MCF 10A (cell line): Measurements from ENCODE around the gene BICDL2. TPM values are rescaled to one million over a fixed set of nuclear protein-coding genes. Genes with fewer than 3 reads are reported as not detected.

Source experiments
- BruUV-seq: library from RNA; stranded (reverse); fragments of 400-500 nt; replicated peaks from 2 replicates; lab custom pipeline; 2021; lab: Mats Ljungman, UMichigan
- CTCF ChIA-PET: fragments of 300-600 bp; sonication (Branson Sonifier 250); formaldehyde crosslinking; extraction: SDS; loops from one replicate; lab custom pipeline; 2021; ENCODE audit warnings: antibody characterized with exemption, inconsistent platforms; lab: Yijun Ruan, JAX
- POLR2A ChIA-PET: fragments of 300-600, 350-650 bp; sonication (Branson Sonifier 250); formaldehyde crosslinking; extraction: SDS; loops from one replicate; lab custom pipeline; 2020; ENCODE audit warnings: antibody characterized with exemption, inconsistent platforms; lab: Yijun Ruan, JAX
- DNase-seq: peaks from one replicate; pipeline ENCODE4 v3.0.0-alpha.2; 2018; ENCODE audit not compliant: unreplicated experiment
- H3K27ac Mint-ChIP-seq: one replicate; pipeline ENCODE4 v1.8.0; 2022; ENCODE audit warnings: mild to moderate bottlenecking, low read depth, mixed read lengths; ENCODE audit not compliant: unreplicated experiment
- H3K27me3 Mint-ChIP-seq: one replicate; pipeline ENCODE4 v1.8.0; 2022; ENCODE audit warnings: mixed read lengths; ENCODE audit not compliant: insufficient read depth, unreplicated experiment
- H3K36me3 Mint-ChIP-seq: one replicate; pipeline ENCODE4 v1.8.0; 2022; ENCODE audit warnings: mild to moderate bottlenecking, moderate library complexity, mixed read lengths; ENCODE audit not compliant: insufficient read depth, unreplicated experiment
- H3K4me1 Mint-ChIP-seq: one replicate; pipeline ENCODE4 v1.8.0; 2022; ENCODE audit warnings: mixed read lengths; ENCODE audit not compliant: insufficient read depth, unreplicated experiment
- H3K4me3 Mint-ChIP-seq: one replicate; pipeline ENCODE4 v1.8.0; 2022; ENCODE audit warnings: mild to moderate bottlenecking, moderate library complexity, mixed read lengths; ENCODE audit not compliant: unreplicated experiment
- H3K9me3 Mint-ChIP-seq: one replicate; pipeline ENCODE4 v1.8.0; 2022; ENCODE audit warnings: mixed read lengths; ENCODE audit not compliant: unreplicated experiment
- intact Hi-C: fragments of 100-400 bp; cut with micrococcal nuclease; formaldehyde crosslinking; loops from 2 replicates; pipeline ENCODE4 v1.14.1; 2022
- total RNA-seq: library from RNA; stranded (reverse); gene quantifications from 2 replicates; pipeline ENCODE4 v1.2.3, GENCODE V29; 2022
- TF ChIP-seq, protein P1 (sequence below): fragments of 200-600 bp; IDR thresholded peaks from one replicate; pipeline ENCODE4 v1.8.0; 2022; ENCODE audit warnings: antibody characterized with exemption, mild to moderate bottlenecking; ENCODE audit not compliant: unreplicated experiment

Gene BICDL2
- total RNA-seq, 1 experiment from 2014 or later, result 0.23 TPM

- Mint-ChIP-seq H3K27ac (no peak overlapping the region), H3K4me1 (peaks cover 6% of the 10 kb centered on the region), H3K9me3 (no peaks in the 10 kb centered on the region), H3K27me3 (no peaks in the 10 kb centered on the region), H3K36me3 (no peaks in the 10 kb centered on the region), H3K4me3 (no peak overlapping the region)
- ChIA-PET CTCF (interaction anchor here (0.7 to 1.5 kb wide), 4 partner anchors 11 to 60 kb away, joined by 3 to 5 read pairs (median 3); no protein-coding TSS in a partner anchor), POLR2A (interaction anchor here (1.4 kb wide), 1 partner anchor 24 kb away, joined by 4 read pairs; the partner anchor contains the start of gene TNFRSF12A)
- intact Hi-C loops, result no loop called here
- no TSS peak for BruUV-seq
- TF ChIP-seq, protein P1, sequence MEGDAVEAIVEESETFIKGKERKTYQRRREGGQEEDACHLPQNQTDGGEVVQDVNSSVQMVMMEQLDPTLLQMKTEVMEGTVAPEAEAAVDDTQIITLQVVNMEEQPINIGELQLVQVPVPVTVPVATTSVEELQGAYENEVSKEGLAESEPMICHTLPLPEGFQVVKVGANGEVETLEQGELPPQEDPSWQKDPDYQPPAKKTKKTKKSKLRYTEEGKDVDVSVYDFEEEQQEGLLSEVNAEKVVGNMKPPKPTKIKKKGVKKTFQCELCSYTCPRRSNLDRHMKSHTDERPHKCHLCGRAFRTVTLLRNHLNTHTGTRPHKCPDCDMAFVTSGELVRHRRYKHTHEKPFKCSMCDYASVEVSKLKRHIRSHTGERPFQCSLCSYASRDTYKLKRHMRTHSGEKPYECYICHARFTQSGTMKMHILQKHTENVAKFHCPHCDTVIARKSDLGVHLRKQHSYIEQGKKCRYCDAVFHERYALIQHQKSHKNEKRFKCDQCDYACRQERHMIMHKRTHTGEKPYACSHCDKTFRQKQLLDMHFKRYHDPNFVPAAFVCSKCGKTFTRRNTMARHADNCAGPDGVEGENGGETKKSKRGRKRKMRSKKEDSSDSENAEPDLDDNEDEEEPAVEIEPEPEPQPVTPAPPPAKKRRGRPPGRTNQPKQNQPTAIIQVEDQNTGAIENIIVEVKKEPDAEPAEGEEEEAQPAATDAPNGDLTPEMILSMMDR, result no peak
- DNase-seq, result no peak
Observed at GRCh38 chr16:2996298-2996697, 40.4 kb downstream of the BICDL2 start.

- H3K36me3 Mint-ChIP-seq, result no peaks in the 10 kb centered on the region
- intact Hi-C loops, result no loop called here
- no peaks in the 10 kb centered on the region for H3K9me3 Mint-ChIP-seq
- H3K4me1 Mint-ChIP-seq, result peaks cover 6% of the 10 kb centered on the region
- ChIA-PET CTCF (interaction anchor here (0.6 to 0.7 kb wide), 3 partner anchors 11 to 1236 kb away, joined by 5 to 6 read pairs (median 6); no protein-coding TSS in a partner anchor), POLR2A (interaction anchor here (1.5 to 2.4 kb wide), 2 partner anchors 11 to 28 kb away, joined by 4 to 12 read pairs; partner anchors contain the start of gene TNFRSF12A)
- TF ChIP-seq, protein P1, result no peak
- H3K27ac Mint-ChIP-seq, result no peak overlapping the region
- H3K4me3 Mint-ChIP-seq, result no peak overlapping the region
- no peaks in the 10 kb centered on the region for H3K27me3 Mint-ChIP-seq
- no TSS peak for BruUV-seq
- DNase-seq, result peak; percentile 83
Observed at GRCh38 chr16:2992383-2993081, 44.2 kb downstream of the BICDL2 start.

GRCh38 chr16:2991566-2992261, 45.0 kb downstream of the BICDL2 start:
- CTCF ChIA-PET, result interaction anchor here (0.6 to 0.7 kb wide), 3 partner anchors 40 to 1236 kb away, joined by 3 to 6 read pairs (median 6); no protein-coding TSS in a partner anchor
- Mint-ChIP-seq H3K9me3 (no peaks in the 10 kb centered on the region), H3K4me1 (peaks cover 6% of the 10 kb centered on the region), H3K36me3 (no peaks in the 10 kb centered on the region), H3K27ac (no peak overlapping the region), H3K4me3 (no peak overlapping the region), H3K27me3 (no peaks in the 10 kb centered on the region)
- intact Hi-C loops, result no loop called here
- DNase-seq, result peak; percentile 6
- TF ChIP-seq, protein P1, result no peak
- POLR2A ChIA-PET, result interaction anchor here (1.2 to 2.4 kb wide), 3 partner anchors 12 to 29 kb away, joined by 4 to 12 read pairs (median 5); partner anchors contain the start of gene TNFRSF12A
- BruUV-seq, result no TSS peak

DNA sequence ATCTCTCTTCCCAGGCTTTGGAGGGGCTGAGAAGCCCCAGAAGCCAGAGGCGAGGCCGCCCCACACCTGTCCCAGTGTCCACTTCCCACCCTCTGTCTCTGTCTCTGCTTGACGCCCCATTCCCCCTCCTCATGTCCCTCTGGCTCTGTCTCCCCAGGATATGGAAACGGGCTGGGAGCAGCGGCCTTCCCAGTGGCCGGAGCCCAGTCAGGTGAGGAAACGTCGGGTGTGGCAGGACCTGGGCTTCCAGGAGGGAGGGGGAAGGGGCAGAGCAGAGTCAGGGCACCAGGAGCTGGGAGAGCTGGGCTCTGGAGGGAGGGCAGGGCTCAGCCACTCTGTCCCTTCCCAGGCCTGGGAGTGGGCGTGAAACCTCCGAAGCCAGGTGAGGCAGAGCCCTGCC, 45.9 kb downstream of the BICDL2 start:
- ChIA-PET CTCF (interaction anchor here (0.7 to 0.9 kb wide), 2 partner anchors 13 to 58 kb away, joined by 3 to 7 read pairs; no protein-coding TSS in a partner anchor), POLR2A (interaction anchor here (1.2 to 2.4 kb wide), 3 partner anchors 13 to 30 kb away, joined by 4 to 12 read pairs (median 5); partner anchors contain the start of gene TNFRSF12A)
- BruUV-seq, result no TSS peak
- TF ChIP-seq, protein P1, result no peak
- peak; percentile 56 for DNase-seq
- Mint-ChIP-seq H3K27me3 (no peaks in the 10 kb centered on the region), H3K36me3 (no peaks in the 10 kb centered on the region), H3K4me3 (no peak overlapping the region), H3K27ac (no peak overlapping the region), H3K9me3 (no peaks in the 10 kb centered on the region), H3K4me1 (peaks cover 6% of the 10 kb centered on the region)
- intact Hi-C loops, result no loop called here
